GM12872 (cell line): ENCODE data around the gene LDB2.

ENCODE experiments used
- TF ChIP-seq, protein P1 (sequence below): IDR thresholded peaks from 3 replicates; pipeline ENCODE4 v1.5.1; 2011; ENCODE audit warnings: low read depth, mild to moderate bottlenecking, low read length, moderate library complexity; ENCODE audit not compliant: insufficient read depth

LDB2 gene

DNA sequence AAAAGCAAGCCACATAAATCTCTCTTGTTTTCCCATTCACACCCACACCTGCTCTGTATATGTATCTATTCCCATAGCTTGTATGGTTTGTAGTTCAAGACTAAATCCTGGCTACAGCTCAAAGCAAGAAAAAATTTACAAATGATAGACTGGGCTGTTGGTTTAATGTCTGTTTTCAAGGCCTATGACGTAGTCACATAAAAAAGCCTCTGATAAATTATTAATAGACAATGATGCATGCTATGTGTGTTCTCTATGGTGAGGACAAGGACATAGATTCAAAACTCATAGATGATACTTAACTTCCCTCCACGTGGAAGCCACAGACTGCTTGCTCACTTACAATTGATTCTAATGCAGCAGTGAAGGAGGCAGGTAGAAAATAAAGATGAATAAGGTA is 194.0 kb downstream of the LDB2 start:
- TF ChIP-seq, protein P1, sequence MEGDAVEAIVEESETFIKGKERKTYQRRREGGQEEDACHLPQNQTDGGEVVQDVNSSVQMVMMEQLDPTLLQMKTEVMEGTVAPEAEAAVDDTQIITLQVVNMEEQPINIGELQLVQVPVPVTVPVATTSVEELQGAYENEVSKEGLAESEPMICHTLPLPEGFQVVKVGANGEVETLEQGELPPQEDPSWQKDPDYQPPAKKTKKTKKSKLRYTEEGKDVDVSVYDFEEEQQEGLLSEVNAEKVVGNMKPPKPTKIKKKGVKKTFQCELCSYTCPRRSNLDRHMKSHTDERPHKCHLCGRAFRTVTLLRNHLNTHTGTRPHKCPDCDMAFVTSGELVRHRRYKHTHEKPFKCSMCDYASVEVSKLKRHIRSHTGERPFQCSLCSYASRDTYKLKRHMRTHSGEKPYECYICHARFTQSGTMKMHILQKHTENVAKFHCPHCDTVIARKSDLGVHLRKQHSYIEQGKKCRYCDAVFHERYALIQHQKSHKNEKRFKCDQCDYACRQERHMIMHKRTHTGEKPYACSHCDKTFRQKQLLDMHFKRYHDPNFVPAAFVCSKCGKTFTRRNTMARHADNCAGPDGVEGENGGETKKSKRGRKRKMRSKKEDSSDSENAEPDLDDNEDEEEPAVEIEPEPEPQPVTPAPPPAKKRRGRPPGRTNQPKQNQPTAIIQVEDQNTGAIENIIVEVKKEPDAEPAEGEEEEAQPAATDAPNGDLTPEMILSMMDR, result no peak

DNA sequence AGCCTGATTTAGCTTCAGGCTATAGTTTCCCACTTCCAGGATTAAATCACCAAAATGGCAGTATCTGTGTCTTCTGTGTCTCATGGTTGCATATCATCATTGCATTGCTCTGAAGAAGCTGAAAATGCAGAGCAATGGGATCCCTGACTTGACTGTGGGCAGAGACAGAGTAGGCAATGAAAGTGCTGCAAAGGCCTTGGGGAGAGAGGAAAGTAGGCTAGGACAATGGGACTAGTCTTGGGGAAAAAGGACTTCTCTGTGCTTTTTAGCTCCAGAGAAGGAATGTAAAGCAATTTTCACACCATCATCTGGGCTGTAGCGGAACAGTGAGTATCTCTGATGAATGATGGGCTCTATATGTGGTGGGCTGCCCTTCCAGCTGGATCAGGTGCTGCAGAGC is 202.5 kb downstream of the LDB2 start:
- TF ChIP-seq, protein P1, result no peak

DNA sequence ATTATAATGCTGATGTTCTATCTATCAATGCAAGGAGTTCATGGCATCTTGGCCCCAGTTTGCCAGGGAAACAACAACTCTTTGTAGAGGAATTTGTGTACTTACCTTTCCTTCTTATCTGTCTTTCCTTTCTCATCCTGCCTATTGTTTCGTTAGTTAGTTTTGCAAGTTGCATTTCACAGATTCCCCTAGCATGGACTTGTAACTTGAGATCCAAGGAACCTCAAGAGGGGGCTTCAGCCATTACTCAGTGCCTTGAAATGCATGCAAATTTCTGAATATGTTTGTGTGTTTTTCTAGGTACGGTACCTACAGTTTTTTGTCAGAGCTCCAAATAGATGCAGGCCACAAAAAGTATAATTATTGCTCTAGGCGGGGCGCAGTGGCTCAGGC is 203.6 kb downstream of the LDB2 start:
- TF ChIP-seq, protein P1, result no peak

DNA sequence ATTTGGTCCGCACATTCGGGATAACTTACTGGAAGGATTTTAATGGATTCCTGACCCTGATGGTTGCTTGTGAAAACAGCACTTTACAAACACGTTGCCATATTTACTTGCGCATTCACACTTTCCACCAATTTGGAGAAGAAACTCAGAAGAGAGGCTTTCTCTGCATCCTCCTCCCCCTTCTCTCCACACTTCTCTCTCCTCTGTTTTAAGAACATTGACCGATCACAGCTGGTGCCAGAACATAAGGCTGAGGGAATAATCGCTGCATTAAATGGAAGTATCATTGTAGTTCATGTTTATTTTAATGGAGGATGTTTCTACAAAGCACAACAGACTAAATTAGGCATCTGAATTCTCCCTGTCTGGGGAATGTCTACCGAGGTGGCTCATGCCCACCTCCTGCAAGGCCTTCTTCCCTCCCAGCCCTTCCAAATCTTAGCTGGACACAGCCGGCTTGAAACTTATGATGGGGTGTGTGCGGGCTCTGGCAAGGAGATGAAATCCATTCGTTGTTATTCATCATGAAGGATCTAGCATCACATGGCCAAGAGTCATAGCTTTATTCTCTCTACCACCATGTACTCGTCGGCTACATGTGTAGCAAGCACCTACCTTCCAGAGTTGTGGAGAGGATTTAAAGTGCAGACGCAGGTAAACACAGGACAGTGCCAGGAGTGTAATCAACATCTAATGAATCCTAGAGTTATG is 204.1 kb downstream of the LDB2 start:
- TF ChIP-seq, protein P1, result no peak

DNA sequence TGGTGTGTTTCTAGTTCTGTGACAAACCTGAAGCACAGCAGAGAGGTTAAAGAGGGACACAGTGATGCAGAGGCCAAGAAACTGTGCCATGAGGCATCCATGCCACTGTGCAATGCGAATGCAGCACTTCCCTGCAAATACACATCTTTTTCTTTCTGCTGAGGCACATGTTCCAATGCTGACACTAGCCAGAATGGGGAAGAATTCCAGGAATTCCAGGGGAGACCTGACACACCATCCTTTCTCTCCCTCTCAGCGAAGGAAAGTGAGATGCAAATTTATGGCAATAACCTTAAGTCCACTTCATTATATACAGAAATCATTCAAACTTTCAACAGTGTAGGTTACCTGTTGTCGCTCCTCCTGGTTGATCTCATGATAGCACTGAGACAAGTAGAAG is 204.8 kb downstream of the LDB2 start:
- TF ChIP-seq, protein P1, result no peak

DNA sequence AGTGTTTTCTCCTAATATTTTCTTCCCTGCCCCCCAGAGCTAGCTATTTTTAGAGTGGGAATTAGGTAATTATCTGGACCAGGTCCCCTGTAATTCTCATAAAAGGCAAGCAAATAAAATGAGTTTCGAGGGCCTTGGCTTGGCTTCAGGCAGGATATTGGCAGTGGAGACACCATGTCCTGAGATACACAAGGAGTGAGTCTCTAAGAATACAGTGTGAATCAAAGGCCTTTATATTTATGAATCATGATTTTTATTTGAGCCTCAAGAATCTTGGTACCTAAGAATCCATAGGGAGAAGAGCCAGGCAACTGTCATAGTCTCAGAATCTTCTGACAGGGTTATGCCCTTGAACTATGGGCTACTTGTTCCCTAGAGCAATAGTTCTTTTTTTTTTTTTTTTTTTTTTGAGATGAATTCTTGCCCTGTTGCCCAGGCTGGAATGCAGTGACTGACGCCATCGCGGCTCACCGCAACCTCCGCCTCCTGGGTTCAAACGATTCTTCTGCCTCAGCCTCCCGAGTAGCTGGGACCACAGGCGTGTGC is 205.4 kb downstream of the LDB2 start:
- TF ChIP-seq, protein P1, result no peak

DNA sequence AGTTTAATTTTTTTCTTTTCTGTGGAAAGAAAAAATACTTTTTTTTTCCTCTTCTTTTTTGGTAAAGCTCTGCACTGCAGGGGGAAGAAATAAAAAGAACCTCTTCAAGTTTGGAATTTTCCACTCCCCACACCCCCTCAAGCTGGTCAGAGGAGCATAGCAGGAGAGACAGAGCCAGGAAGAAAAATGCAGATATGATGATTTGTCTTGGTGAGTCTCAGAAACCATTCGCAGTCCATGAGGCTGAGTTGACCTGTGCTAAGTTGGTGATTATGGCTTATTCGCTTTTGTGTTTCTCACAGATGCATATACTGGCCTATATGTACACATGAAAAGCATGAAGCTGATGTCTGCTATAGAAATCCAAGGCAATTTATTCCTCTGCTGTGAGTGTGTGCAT is 205.9 kb downstream of the LDB2 start:
- TF ChIP-seq, protein P1, result no peak

DNA sequence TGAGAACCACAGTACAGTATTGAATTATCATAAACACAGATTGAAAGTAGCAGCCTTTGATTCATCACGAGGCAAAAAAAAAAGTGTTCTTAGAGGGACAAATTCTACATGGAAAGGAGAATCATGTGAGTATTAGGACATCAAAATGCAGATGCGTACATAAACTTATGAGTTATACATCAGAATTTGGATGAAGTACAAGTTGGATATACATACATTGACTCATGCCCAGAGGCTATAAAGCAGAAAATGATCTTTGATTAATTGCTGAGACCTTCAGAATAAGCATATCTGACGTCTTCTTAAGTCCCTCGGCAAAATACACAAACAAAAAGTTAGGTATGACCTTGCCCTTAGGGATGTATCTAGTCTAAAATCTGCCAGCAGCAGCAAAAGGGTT is 206.4 kb downstream of the LDB2 start:
- TF ChIP-seq, protein P1, result no peak
